NOMO-1 (cell line): ENCODE data around the gene TBX15.

Experiments used
- DNase-seq, 2 experiments: peaks; one replicate each; lab custom pipeline; 2025; ENCODE audit not compliant: unreplicated experiment in 2 of 2; lab: John Stamatoyannopoulos, UW

TBX15 gene

GRCh38 chr1:118988186-118989005, at the start of gene TBX15:
Gene TBX15 (minus strand): TSS chr1:118988343. CDS start chr1:118987795, 548 bp downstream.
- no peak for DNase-seq

- DNase-seq, result no peak
Observed at GRCh38 chr1:119034359-119034758, 46.2 kb upstream of the TBX15 start.

- DNase-seq, result no peak
Observed at GRCh38 chr1:119032986-119033385, 44.8 kb upstream of the TBX15 start.

- DNase-seq, result no peak
Observed at GRCh38 chr1:119027759-119028158, 39.6 kb upstream of the TBX15 start.

- DNase-seq, result no peak
Observed at GRCh38 chr1:119026956-119027355, 38.8 kb upstream of the TBX15 start.

GRCh38 chr1:119015547-119015946, 27.4 kb upstream of the TBX15 start:
- no peak for DNase-seq

- no peak for DNase-seq
Observed at GRCh38 chr1:119012383-119012782, 24.2 kb upstream of the TBX15 start.

- DNase-seq, result no peak
Observed at GRCh38 chr1:119011706-119012105, 23.6 kb upstream of the TBX15 start.

- no peak for DNase-seq
Observed at GRCh38 chr1:119011116-119011515, 23.0 kb upstream of the TBX15 start.

GRCh38 chr1:119010201-119010600, 22.1 kb upstream of the TBX15 start:
- no peak for DNase-seq

GRCh38 chr1:119009312-119009655, 21.1 kb upstream of the TBX15 start:
- no peak for DNase-seq

GRCh38 chr1:119008483-119009311, 20.6 kb upstream of the TBX15 start:
- DNase-seq, result peak; percentile 27 to 48

GRCh38 chr1:119007670-119008482, 19.7 kb upstream of the TBX15 start:
- DNase-seq, result no peak

GRCh38 chr1:119007339-119007669, 19.2 kb upstream of the TBX15 start:
- no peak for DNase-seq

- DNase-seq, result no peak
Observed at GRCh38 chr1:119006406-119007279, 18.5 kb upstream of the TBX15 start.

GRCh38 chr1:119005724-119006405, 17.7 kb upstream of the TBX15 start:
- no peak for DNase-seq

- no peak for DNase-seq
Observed at GRCh38 chr1:119004781-119005180, 16.6 kb upstream of the TBX15 start.

- DNase-seq, result no peak
Observed at GRCh38 chr1:119004129-119004527, 16.0 kb upstream of the TBX15 start.

GRCh38 chr1:119003413-119004128, 15.4 kb upstream of the TBX15 start:
- no peak for DNase-seq
